Activated CD8-positive, alpha-beta memory T cell treated with anti-CD3 and anti-CD28 coated beads for 4 hours (primary cell): ENCODE measurements around the gene SMIM44.
"Not testable (repeated sequence)": the region's sequence is repeated elsewhere in the genome, so short reads cannot be mapped to it uniquely, and the experiment has no call there.

Source experiments
- DNase-seq, 2 donors: peaks; one replicate each; pipeline ENCODE4 v3.0.0-alpha.2; 2020; ENCODE audit warnings: low read depth in 2 of 2

SMIM44 gene

GRCh38 chr19:3518255-3518654 is 35.0 kb upstream of the SMIM44 start:
- no peak for DNase-seq

GRCh38 chr19:3517638-3518037 is 34.4 kb upstream of the SMIM44 start:
- DNase-seq = no peak

GRCh38 chr19:3516675-3517207 is 33.5 kb upstream of the SMIM44 start:
- DNase-seq = no peak

- no peak for DNase-seq
Measured at GRCh38 chr19:3515891-3516422, 32.7 kb upstream of the SMIM44 start.

GRCh38 chr19:3514930-3515329 is 31.7 kb upstream of the SMIM44 start:
- no peak for DNase-seq

GRCh38 chr19:3513229-3514140 is 30.2 kb upstream of the SMIM44 start:
- DNase-seq = no peak

- no peak for DNase-seq
Measured at GRCh38 chr19:3512562-3513228, 29.5 kb upstream of the SMIM44 start.

- DNase-seq = no peak
Measured at GRCh38 chr19:3511506-3512251, 28.4 kb upstream of the SMIM44 start.

- no peak for DNase-seq
Measured at GRCh38 chr19:3510727-3511126, 27.5 kb upstream of the SMIM44 start.

- DNase-seq = no peak
Measured at GRCh38 chr19:3509566-3509989, 26.3 kb upstream of the SMIM44 start.

- no peak for DNase-seq
Measured at GRCh38 chr19:3508771-3509535, 25.7 kb upstream of the SMIM44 start.

- not testable (repeated sequence) for DNase-seq
Measured at GRCh38 chr19:3508121-3508661, 24.9 kb upstream of the SMIM44 start.

- no peak for DNase-seq
Measured at GRCh38 chr19:3507371-3508120, 24.3 kb upstream of the SMIM44 start.

GRCh38 chr19:3506384-3507340 is 23.4 kb upstream of the SMIM44 start:
- no peak for DNase-seq

GRCh38 chr19:3505598-3506383 is 22.6 kb upstream of the SMIM44 start, which contains the start of gene FZR1:
Gene FZR1, plus strand, starts transcription at chr19:3506311. Its CDS starts 16,679 bp downstream, at chr19:3522990.
- peak; percentile 99 for DNase-seq

- DNase-seq = no peak
Measured at GRCh38 chr19:3504735-3505134, 21.5 kb upstream of the SMIM44 start.

GRCh38 chr19:3503036-3503572 is 19.9 kb upstream of the SMIM44 start:
- DNase-seq = no peak

- DNase-seq = no peak
Measured at GRCh38 chr19:3501780-3502179, 18.5 kb upstream of the SMIM44 start.
